ENCODE results near the gene ARPP19. TPM values are rescaled to one million over a fixed set of nuclear protein-coding genes. Genes with fewer than 3 reads are reported as not detected.

The ARPP19 gene
- total RNA-seq, 1 experiment from 2014 or later: 172 TPM

DNA sequence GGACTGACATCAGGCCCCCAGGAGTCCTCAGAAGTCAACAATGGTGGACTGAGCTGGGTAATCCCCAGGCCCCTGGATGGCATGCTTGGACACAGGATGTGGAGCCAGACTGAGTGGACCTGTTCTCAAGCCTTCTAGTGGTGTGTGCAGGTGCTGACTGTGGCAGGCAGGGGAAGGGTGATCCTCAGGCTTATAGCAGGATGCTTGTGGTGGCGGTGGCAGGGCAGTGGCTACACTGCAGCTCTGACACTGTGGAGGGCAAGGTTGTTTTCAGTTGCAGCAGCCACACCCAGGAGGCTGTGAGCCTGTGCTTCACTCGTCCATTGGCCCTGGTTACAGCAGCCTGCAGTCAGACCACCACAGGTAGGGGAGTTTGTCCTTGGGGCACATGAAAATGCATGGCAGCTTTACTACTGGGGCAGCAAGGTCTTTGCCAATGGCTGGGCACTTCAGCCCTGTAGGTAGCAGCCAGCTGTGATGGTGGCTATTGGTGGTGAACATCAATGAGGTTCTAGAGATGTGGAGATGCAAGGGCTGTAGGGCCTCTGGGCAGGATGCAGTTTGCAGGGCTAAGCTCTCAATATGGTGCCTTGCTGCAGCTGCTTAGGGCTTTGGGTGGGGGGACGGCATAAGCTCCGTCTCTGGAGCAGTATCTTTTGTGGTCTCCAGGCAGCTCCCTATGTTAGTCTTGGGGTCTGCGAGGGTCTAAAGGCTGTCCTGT lies 22.6 kb downstream of the ARPP19 start:
- no peaks in the 10 kb centered on the region for H3K27me3 Mint-ChIP-seq (ENCODE audit: insufficient read depth, unreplicated experiment)
- no TSS peak for BruUV-seq (replicated peaks)

DNA sequence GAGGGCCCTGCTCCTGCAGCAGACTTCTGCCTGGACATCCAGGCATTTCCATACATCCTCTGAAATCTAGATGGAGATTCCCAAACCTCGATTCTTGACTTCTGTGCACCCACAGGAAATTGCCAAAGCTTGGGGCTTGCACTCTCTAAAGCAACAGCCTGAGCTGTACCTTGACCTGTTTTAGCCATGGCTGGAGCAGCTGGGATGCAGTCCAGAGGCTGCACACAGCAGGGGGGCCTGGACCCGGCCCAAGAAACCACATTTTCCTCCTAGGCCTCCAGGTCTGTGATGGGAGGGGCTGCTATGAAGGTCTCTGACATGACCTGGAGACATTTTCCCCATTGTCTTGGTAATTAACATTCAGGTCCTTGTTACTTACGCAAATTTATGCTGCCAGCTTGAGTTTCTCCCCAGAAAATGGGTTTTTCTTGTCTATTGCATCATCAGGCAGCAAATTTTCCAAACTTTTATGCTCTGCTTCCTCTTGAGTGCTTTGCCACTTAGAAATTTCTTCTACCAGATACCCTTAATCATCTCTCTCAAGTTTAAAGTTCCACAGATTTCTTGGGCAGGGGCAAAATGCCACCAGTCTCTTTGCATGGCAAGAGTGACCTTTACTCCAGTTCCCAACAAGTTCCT lies 28.3 kb downstream of the ARPP19 start:
- POLR2A ChIA-PET: interaction anchor here (1.8 kb wide), 1 partner anchor 19 kb away, joined by 5 read pairs; no protein-coding TSS in a partner anchor
- H3K27me3 Mint-ChIP-seq (ENCODE audit: insufficient read depth, unreplicated experiment): no peaks in the 10 kb centered on the region
- H3K4me1 Mint-ChIP-seq (ENCODE audit: insufficient read depth, unreplicated experiment): no peaks in the 10 kb centered on the region
- no peaks in the 10 kb centered on the region for H3K9me3 Mint-ChIP-seq (ENCODE audit: unreplicated experiment)
- DNase-seq (ENCODE audit: unreplicated experiment): no peak
- intact Hi-C loops (cut with micrococcal nuclease): no loop called here
- TF ChIP-seq, protein P1, sequence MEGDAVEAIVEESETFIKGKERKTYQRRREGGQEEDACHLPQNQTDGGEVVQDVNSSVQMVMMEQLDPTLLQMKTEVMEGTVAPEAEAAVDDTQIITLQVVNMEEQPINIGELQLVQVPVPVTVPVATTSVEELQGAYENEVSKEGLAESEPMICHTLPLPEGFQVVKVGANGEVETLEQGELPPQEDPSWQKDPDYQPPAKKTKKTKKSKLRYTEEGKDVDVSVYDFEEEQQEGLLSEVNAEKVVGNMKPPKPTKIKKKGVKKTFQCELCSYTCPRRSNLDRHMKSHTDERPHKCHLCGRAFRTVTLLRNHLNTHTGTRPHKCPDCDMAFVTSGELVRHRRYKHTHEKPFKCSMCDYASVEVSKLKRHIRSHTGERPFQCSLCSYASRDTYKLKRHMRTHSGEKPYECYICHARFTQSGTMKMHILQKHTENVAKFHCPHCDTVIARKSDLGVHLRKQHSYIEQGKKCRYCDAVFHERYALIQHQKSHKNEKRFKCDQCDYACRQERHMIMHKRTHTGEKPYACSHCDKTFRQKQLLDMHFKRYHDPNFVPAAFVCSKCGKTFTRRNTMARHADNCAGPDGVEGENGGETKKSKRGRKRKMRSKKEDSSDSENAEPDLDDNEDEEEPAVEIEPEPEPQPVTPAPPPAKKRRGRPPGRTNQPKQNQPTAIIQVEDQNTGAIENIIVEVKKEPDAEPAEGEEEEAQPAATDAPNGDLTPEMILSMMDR (IDR thresholded peaks at IDR 0.05; ENCODE audit: unreplicated experiment): no peak
- peaks cover 7% of the 10 kb centered on the region for H3K36me3 Mint-ChIP-seq (ENCODE audit: insufficient read depth, unreplicated experiment)
- no TSS peak for BruUV-seq (replicated peaks)
- H3K27ac Mint-ChIP-seq (ENCODE audit: low read depth, unreplicated experiment): no peak overlapping the region
- CTCF ChIA-PET: interaction anchor here (0.6 kb wide), 1 partner anchor 31 kb away, joined by 3 read pairs; no protein-coding TSS in a partner anchor
- no peak overlapping the region for H3K4me3 Mint-ChIP-seq (ENCODE audit: unreplicated experiment)

More for the DNA sequence above, 22.6 kb downstream of the ARPP19 start:
- peaks cover 63% of the 10 kb centered on the region for H3K36me3 Mint-ChIP-seq (ENCODE audit: insufficient read depth, unreplicated experiment)
- TF ChIP-seq, protein P1 (IDR thresholded peaks at IDR 0.05; ENCODE audit: unreplicated experiment): no peak
- DNase-seq (ENCODE audit: unreplicated experiment): no peak
- intact Hi-C loops (cut with micrococcal nuclease): no loop called here
- CTCF ChIA-PET: interaction anchor here (1.0 to 1.6 kb wide), 2 partner anchors 10 to 289 kb away, joined by 3 to 4 read pairs; no protein-coding TSS in a partner anchor
- no peaks in the 10 kb centered on the region for H3K9me3 Mint-ChIP-seq (ENCODE audit: unreplicated experiment)
- H3K27ac Mint-ChIP-seq (ENCODE audit: low read depth, unreplicated experiment): no peak overlapping the region
- H3K4me3 Mint-ChIP-seq (ENCODE audit: unreplicated experiment): no peak overlapping the region
- H3K4me1 Mint-ChIP-seq (ENCODE audit: insufficient read depth, unreplicated experiment): no peaks in the 10 kb centered on the region
- POLR2A ChIA-PET: interaction anchor here (1.2 kb wide), 1 partner anchor 12 kb away, joined by 3 read pairs; no protein-coding TSS in a partner anchor

DNA sequence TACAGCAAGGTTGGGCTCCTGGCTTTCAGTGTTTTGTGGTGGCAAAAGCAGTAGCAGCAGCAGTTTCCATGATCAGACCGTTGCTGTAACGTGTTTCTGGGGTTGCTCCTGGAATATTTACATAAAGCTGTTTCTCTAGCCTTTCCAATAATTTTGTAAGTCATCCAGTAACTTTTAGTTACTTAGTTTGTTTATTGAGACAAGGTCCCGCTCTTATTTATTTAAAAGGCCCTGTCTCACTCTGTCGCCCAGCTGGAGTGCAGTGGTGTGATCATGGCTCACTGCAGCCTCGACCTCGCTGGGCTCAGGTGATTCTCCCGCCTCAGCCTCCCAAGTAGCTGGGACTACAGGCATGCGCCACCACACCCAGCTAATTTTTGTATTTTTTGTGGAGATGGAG lies 31.4 kb downstream of the ARPP19 start:
- no TSS peak for BruUV-seq (replicated peaks)
- ChIA-PET POLR2A (no interaction called here), CTCF (interaction anchor here (1.2 kb wide), 1 partner anchor 281 kb away, joined by 3 read pairs; no protein-coding TSS in a partner anchor)
- Mint-ChIP-seq H3K4me3 (ENCODE audit: unreplicated experiment) (no peak overlapping the region), H3K4me1 (ENCODE audit: insufficient read depth, unreplicated experiment) (no peaks in the 10 kb centered on the region), H3K27me3 (ENCODE audit: insufficient read depth, unreplicated experiment) (no peaks in the 10 kb centered on the region), H3K27ac (ENCODE audit: low read depth, unreplicated experiment) (no peak overlapping the region), H3K36me3 (ENCODE audit: insufficient read depth, unreplicated experiment) (no peaks in the 10 kb centered on the region), H3K9me3 (ENCODE audit: unreplicated experiment) (no peaks in the 10 kb centered on the region)
- TF ChIP-seq, protein P1 (IDR thresholded peaks at IDR 0.05; ENCODE audit: unreplicated experiment): no peak
- intact Hi-C loops (cut with micrococcal nuclease): no loop called here
- no peak for DNase-seq (ENCODE audit: unreplicated experiment)

DNA sequence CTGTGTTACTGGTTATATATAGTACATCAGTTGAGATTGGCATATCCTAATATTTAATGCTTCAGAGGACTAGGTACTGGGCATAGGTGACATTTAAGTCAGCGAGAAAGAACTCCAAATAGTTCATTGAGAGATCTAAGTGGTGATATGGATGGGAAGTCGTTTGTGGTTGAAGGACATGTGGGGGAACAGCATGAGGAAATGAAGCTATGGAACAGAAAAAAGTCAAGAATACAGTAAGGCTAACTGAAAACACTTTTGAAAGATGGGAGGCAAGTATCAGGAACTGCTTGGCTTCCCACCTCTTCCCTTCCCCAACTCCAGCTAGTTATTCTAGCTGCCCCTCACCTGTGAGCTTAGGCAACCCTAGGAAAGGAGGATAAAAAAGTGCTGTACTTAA lies 36.4 kb downstream of the ARPP19 start:
- no peak overlapping the region for H3K4me3 Mint-ChIP-seq (ENCODE audit: unreplicated experiment)
- no peak overlapping the region for H3K27ac Mint-ChIP-seq (ENCODE audit: low read depth, unreplicated experiment)
- TF ChIP-seq, protein P1 (IDR thresholded peaks at IDR 0.05; ENCODE audit: unreplicated experiment): no peak
- intact Hi-C loops (cut with micrococcal nuclease): no loop called here
- no peaks in the 10 kb centered on the region for H3K36me3 Mint-ChIP-seq (ENCODE audit: insufficient read depth, unreplicated experiment)
- ChIA-PET POLR2A (no interaction called here), CTCF (interaction anchor here (0.6 to 0.7 kb wide), 2 partner anchors 198 to 276 kb away, joined by 3 to 4 read pairs; no protein-coding TSS in a partner anchor)
- H3K9me3 Mint-ChIP-seq (ENCODE audit: unreplicated experiment): no peaks in the 10 kb centered on the region
- H3K27me3 Mint-ChIP-seq (ENCODE audit: insufficient read depth, unreplicated experiment): no peaks in the 10 kb centered on the region
- DNase-seq (ENCODE audit: unreplicated experiment): no peak
- no TSS peak for BruUV-seq (replicated peaks)
- no peaks in the 10 kb centered on the region for H3K4me1 Mint-ChIP-seq (ENCODE audit: insufficient read depth, unreplicated experiment)
